GM19397 (cell line): Measurements from ENCODE around the gene FBXO4.
"Not testable (repeated sequence)": the region's sequence is repeated elsewhere in the genome, so short reads cannot be mapped to it uniquely, and the experiment has no call there.

Source experiments
- ATAC-seq: cut with Tn5 transposase; IDR thresholded peaks from one replicate; pipeline ENCODE4 v1.9.1; 2021; ENCODE audit warnings: mild to moderate bottlenecking, moderate library complexity; ENCODE audit not compliant: unreplicated experiment

FBXO4 gene

GRCh38 chr5:41980396-41980795 is 55.3 kb downstream of the FBXO4 start:
- no peak for ATAC-seq

GRCh38 chr5:41980870-41981269 is 55.8 kb downstream of the FBXO4 start:
- ATAC-seq, result no peak

GRCh38 chr5:41982858-41983257 is 57.8 kb downstream of the FBXO4 start:
- not testable (repeated sequence) for ATAC-seq

- no peak for ATAC-seq
Observed at GRCh38 chr5:41983284-41983683, 58.2 kb downstream of the FBXO4 start.

GRCh38 chr5:41985945-41986695 is 61.0 kb downstream of the FBXO4 start:
- no peak for ATAC-seq
